ENCODE results near the gene STING1. TPM values are rescaled to one million over a fixed set of nuclear protein-coding genes. Genes with fewer than 3 reads are reported as not detected.
A peak's percentile ranks its signal among the peaks of the same experiment; 100 is the strongest.

The STING1 gene
- total and polyA plus RNA-seq, 2 of the 13 experiments (the other 11 are each of a cell fraction or from before 2014, with no cell fraction given) = 1.3 to 4.4 TPM

GRCh38 chr5:139517683-139518564 is 35.4 kb upstream of the STING1 start (continued):
- TF ChIP-seq ZSCAN20 (CRISPR knock-in tag; IDR thresholded peaks at IDR 0.05; ENCODE audit: borderline replicate concordance) (peak; percentile 70; the same call in 1 of the 2 replicates), ZBTB38 (CRISPR knock-in tag; IDR thresholded peaks at IDR 0.05) (peak; percentile 91; the same call in 1 of the 2 replicates), TCF7 (IDR thresholded peaks at IDR 0.05; ENCODE audit: low read depth) (no peak), ZBTB44 (CRISPR knock-in tag; IDR thresholded peaks at IDR 0.05) (no peak), ZNF678 (CRISPR knock-in tag; IDR thresholded peaks at IDR 0.05) (peak; percentile 78), CREB3 (CRISPR knock-in tag; IDR thresholded peaks at IDR 0.05) (0 out of 2 replicates have a peak, but pooled peaks have one; percentile 67), ZNF281 (CRISPR knock-in tag; IDR thresholded peaks at IDR 0.05; ENCODE audit: borderline replicate concordance) (no peak), AHDC1 (CRISPR knock-in tag; IDR thresholded peaks at IDR 0.05; ENCODE audit: borderline replicate concordance) (peak; percentile 63)
- TF ChIP-seq, protein P1, sequence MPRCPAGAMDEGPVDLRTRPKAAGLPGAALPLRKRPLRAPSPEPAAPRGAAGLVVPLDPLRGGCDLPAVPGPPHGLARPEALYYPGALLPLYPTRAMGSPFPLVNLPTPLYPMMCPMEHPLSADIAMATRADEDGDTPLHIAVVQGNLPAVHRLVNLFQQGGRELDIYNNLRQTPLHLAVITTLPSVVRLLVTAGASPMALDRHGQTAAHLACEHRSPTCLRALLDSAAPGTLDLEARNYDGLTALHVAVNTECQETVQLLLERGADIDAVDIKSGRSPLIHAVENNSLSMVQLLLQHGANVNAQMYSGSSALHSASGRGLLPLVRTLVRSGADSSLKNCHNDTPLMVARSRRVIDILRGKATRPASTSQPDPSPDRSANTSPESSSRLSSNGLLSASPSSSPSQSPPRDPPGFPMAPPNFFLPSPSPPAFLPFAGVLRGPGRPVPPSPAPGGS (CRISPR knock-in tag; IDR thresholded peaks at IDR 0.05) = no peak
- TF ChIP-seq, protein P2, sequence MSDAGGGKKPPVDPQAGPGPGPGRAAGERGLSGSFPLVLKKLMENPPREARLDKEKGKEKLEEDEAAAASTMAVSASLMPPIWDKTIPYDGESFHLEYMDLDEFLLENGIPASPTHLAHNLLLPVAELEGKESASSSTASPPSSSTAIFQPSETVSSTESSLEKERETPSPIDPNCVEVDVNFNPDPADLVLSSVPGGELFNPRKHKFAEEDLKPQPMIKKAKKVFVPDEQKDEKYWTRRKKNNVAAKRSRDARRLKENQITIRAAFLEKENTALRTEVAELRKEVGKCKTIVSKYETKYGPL (CRISPR knock-in tag; IDR thresholded peaks at IDR 0.05) = 0 out of 2 replicates have a peak, but pooled peaks have one; percentile 56
- TF ChIP-seq, protein P3, sequence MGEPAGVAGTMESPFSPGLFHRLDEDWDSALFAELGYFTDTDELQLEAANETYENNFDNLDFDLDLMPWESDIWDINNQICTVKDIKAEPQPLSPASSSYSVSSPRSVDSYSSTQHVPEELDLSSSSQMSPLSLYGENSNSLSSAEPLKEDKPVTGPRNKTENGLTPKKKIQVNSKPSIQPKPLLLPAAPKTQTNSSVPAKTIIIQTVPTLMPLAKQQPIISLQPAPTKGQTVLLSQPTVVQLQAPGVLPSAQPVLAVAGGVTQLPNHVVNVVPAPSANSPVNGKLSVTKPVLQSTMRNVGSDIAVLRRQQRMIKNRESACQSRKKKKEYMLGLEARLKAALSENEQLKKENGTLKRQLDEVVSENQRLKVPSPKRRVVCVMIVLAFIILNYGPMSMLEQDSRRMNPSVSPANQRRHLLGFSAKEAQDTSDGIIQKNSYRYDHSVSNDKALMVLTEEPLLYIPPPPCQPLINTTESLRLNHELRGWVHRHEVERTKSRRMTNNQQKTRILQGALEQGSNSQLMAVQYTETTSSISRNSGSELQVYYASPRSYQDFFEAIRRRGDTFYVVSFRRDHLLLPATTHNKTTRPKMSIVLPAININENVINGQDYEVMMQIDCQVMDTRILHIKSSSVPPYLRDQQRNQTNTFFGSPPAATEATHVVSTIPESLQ (CRISPR knock-in tag; conservative IDR thresholded peaks at IDR 0.05) = no peak

Measured in HepG2 (cell line).